NOMO-1 (cell line): Measurements from ENCODE around the gene NTM.
"Not testable (repeated sequence)": the region's sequence is repeated elsewhere in the genome, so short reads cannot be mapped to it uniquely, and the experiment has no call there.

ENCODE experiments used
- DNase-seq, 2 experiments: peaks; one replicate each; lab custom pipeline; 2025; ENCODE audit not compliant: unreplicated experiment in 2 of 2; lab: John Stamatoyannopoulos, UW

NTM gene

DNA sequence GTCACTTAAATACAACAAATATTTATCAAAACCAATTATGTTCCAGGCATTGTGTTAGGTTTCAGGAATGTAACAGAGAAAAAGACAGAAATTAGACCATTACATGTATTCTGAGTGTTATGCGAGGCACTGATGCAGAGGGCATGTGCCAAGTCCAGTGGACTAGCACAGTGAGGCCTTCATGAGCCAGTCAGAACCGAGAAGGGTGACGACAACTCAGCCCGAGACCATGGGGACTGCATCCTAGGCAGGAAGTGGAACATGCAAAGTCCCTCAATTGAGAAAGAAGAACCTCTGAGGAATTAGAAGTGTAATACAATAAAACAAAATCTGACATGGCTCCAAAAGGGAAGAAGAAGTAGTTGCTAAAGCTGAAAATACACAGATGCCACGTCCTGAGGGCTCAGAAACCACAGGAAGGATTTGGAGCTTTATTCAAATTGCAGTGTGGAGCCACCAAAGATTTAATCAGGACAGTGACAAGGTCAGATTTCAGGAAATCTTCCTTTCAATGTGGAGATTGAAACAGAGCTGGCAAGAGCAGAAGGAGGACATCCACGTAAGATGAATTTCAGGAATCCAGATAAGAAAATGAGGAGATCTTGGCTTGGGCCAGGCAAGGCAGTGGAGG, 529.6 kb downstream of the NTM start:
- peak; percentile 36 to 59 for DNase-seq

DNA sequence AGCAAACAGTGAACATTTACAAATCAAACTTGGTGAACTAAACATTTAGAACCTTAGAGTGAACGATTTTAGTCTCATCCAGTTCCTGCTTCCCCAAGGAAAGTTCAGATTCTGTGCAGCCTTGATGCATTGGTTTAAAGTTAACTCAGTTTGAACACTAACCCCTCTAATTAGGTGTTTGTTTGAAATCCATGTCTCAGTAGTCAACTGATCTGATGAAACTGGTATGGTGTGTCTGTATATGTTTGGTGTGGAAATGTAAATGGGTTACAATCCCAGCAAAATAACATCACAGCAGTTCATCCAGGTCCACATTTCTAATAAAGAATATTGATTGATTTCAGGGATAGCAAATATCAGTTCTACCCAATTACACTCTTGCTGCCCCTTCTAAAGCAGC, 532.0 kb downstream of the NTM start:
- DNase-seq, result no peak

DNA sequence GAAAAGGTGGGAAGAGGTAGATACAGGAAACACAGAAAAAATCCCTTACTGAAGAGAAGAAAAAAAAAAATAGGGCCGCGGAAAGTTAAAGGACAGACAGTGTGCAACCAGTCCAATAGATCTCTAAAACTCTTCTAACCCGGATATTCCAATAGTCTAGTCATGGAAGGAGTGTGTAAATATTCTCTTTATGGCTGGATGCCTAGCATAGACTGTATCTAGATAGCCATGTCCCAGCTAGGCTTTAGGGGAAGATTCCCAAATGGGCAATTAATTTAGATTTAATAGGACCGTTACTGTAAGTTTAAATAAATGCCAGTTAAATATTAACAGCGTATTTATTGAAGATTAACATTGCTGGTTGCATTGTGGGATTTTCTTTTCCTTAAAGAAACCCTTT, 532.7 kb downstream of the NTM start:
- DNase-seq, result no peak

DNA sequence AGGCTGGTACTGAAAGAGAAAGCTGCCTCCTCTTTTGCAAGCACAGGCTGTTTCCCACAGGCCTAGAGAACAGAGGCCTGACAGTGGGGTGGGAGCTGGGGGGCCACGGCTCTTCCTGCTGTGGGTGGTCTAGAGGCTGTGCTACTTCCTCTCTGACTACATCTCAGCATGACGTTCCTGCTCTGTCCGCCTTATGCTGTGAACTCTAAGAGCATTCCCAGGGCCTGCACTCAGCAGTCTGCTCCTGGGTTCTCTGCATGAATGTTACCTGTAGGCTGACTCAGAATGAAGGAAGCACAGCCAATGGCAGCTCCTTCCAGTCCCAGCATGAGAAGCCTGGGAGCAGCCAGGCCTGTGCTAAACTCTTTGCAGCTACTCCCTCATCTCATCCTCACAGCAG, 534.3 kb downstream of the NTM start:
- no peak for DNase-seq

DNA sequence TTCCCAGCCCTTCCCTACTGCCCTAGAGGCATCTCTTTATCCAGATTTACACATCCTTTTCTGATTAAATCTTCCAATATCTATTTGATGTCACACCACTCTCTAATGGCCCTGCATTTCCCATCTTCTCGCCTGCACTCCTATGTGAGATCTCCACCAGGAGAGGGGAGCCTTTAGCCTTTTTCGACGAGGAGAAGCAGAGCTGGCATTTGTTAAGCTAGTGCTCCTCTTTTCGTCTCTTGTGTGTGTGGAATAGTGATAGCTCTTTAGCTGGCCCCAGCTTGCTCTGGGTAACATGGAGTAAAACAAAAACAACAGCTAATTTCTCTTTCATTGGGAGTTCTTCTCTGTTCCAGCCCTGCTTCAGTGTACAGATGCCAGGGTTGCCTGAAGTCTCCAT, 536.5 kb downstream of the NTM start:
- DNase-seq, result no peak

DNA sequence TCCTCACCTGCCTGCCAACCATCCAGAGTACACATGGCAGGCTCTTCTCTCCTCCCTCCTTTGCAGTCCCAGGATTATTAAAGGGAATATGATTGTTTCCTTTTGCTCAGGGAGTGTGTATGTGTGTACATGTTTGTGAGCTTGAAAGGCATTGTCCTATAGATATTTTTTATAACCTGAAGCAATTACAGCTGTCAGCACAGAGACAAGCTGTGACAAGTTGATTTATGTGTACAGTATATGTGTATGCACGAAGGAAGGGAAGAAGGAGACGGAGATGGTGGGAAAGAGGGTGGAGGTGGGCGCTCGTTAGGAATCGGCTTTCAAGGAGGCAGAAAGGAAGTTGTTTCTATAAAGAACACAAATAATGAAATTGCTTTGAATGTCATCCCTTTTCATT, 537.0 kb downstream of the NTM start:
- no peak for DNase-seq

DNA sequence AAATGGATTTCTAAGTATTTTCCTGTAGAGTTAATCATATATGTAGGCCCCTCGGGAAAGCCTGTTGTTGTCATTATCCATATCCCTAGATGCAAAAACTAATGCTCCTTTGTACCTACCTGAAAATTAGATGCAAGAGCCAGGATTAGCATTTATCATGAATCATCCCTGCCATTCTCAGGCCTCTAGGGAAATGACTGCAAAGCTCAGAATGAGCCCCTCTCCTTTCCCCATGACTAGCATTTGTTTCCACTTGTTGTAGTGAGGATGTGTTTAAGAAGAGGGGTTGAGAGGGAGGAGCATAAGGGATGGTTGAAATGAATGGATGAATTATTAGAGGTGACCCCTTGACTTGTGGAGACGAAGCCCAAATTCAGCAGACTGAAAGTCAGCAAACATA, 537.9 kb downstream of the NTM start:
- DNase-seq, result no peak

DNA sequence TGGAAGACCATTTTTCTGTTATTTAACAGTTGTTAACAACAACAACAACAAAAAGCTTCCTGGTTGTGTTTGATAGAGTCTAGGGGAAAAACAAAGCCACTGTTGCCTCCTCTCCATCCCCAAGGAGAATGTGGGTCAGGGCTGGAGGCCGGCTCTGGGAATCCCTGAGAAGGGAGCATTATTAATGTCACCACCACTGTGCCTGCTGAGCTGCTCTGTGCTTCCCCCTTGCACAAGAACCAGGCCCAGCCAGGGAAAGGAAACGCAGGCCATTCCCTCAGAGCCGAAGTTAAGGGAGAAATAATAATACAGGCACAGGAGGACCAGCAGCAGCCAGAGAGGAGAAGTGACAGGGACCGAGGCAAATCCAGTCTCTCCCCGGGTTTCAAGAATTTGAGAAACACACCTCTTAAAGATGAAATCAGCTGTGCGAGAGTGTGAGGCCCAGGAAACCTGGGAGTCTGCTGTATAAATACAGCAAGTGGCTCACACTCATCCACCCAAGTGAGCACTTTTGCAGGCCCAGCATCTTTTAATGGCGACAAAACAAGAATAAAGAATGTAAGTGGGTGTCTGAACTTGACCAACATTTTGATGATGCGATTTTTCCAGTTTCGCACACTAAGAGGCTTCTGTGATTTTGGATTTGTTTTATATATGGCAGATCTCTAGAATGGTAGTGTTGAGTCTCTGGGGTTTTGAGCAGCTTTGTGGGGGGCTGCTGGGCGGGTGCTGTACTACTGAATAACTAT, 539.2 kb downstream of the NTM start:
- DNase-seq, result no peak

DNA sequence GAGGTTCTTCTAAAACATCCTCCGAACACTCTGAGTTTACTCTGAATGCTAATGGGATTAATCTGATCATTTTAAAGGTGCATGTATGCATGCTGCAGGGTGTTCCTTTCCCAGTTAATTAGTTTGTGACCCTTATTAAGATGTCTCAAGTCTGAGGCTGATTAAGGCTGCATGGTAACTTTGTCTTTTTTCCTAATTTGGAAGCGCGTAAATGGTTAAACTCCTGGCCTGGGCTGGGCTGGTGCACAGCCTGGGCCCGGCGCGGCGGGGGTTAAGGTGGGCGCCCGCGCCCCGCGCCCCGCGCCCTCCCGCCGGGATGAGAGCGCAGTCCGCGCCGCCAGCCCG, 539.7 kb downstream of the NTM start:
- DNase-seq, result no peak

DNA sequence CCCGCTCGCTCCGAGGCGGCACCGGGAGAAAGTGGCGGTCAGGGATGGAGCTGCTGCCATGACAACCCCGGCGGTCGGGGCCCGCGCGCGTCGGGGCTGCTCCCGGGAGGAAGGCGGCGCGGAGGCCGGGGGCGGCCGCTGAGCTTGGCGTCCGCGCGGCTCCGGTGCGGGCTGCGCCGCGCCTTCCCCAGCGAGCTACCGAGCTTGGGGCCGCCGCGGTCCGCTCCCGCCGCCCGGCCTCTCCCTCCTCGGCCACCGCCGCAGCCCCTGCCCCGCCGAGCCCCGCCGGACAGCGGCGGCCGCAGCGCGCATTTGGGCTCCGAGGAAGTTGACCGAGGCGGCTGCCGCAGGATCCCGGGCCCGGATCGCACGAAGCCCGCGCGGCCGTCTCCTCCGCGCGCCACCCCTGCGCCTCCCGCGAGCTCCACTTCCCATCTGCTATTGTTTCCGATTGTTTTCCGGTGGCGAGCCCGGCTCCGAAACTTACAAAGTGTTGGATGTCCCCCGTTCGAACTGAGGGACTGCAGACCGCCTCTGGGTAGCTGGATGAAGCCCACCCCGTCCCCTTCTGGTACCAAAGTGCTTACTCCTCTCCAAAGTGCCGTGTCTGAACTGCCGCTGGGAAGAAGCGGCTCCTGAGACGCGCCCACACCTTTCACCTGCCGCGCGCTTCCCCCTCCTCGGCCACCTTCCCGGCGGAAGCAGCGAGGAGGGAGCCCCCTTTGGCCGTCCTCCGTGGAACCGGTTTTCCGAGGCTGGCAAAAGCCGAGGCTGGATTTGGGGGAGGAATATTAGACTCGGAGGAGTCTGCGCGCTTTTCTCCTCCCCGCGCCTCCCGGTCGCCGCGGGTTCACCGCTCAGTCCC, 540.3 kb downstream of the NTM start:
- peak; percentile 28 to 33 for DNase-seq

DNA sequence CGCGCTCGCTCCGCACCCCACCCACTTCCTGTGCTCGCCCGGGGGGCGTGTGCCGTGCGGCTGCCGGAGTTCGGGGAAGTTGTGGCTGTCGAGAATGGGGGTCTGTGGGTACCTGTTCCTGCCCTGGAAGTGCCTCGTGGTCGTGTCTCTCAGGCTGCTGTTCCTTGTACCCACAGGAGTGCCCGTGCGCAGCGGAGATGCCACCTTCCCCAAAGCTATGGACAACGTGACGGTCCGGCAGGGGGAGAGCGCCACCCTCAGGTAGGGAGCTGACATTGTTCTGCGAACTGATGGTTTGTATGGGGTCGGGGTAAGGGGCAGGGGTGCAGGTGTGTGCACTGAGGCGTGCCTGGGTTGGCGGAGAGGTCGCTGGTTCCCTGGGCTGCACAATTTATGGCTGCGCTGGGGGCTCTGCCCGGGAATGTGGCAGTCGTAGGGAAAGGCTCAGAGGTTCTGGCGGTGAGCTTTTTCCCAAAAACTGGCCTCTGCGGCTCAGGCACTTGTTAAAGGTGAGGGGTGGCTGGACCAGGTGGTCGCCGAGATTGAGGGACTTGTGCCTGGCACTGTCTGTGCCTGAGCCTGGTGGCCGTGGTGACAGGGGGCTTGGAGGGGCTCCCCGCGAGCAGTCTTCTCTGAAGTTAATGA, 541.1 kb downstream of the NTM start:
- not testable (repeated sequence) for DNase-seq

DNA sequence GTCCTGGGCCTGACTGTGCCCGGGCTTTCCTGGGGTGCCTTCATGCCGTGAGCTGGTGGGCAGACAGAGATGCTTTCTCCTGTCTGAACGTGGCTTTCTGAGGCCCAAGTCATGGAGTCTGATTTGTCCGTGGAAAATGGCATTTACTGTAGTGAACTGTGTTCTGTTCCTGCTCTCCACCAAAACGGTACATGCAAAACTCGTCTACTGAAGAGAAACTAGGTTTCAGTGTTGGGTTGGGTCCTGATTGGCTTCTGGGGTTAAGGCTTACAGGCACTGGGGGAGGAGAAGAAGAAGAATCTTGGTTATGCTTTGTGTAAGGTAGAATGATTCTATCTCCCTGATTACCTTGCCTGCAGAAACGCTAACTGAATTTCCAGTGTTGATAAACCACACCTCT, 541.7 kb downstream of the NTM start:
- no peak for DNase-seq

DNA sequence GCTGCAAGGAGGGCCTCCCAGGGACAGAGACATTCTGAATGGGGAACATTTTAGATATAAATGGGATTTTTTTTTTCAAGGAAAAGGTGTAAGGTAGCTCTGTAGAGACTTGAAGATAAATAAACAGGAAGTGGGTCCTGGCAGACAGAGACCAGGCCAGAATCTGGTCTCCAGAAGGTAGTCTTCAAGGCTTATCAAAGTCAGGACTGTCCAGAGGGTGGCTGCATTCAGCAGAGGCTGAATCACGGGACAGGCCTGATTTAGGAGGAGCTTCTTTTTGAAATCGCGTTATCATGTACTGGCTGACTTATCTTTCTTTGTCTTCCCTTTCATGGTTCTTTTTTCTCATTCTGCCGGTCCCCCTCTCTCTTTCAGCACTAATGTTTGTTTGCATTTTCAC, 542.9 kb downstream of the NTM start:
- no peak for DNase-seq

DNA sequence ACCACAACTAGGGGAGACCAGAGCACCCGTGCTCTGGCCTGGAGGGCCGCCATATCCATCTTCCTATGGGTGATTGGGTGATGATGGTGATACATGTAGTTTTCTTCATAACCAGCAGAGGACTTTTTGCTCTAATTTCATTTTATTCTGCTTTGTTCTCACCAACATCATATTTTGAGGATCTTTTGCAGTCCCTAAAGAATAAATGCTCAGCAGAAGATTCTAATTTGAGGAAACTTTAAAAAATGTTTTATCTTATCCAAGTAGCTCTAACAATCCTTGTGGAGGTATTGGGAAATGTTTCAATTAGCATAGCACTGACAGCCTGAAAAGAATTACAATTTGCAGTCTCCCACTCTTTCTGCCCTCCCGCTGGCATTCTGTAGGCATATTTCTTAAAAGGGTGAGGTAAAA, 544.0 kb downstream of the NTM start:
- DNase-seq, result no peak

DNA sequence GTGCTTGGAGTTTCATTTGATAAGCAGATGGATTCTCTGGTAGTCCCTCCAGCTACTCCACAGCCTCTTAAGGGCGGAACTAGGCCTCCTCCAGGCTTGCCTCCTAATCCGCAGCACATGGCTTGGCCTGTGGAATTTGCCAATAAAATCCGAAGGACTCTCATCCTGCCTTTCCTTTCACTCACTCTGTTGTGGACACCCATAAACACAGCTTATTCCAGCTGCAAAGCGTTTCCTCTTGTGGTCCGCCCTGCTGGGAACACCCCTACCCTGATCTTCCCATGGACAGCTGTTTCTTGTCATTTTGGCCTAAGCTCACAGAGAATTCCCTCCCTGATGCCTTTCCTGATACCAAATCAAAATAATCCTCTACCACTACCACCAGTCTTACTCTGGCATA, 546.2 kb downstream of the NTM start:
- DNase-seq, result no peak

DNA sequence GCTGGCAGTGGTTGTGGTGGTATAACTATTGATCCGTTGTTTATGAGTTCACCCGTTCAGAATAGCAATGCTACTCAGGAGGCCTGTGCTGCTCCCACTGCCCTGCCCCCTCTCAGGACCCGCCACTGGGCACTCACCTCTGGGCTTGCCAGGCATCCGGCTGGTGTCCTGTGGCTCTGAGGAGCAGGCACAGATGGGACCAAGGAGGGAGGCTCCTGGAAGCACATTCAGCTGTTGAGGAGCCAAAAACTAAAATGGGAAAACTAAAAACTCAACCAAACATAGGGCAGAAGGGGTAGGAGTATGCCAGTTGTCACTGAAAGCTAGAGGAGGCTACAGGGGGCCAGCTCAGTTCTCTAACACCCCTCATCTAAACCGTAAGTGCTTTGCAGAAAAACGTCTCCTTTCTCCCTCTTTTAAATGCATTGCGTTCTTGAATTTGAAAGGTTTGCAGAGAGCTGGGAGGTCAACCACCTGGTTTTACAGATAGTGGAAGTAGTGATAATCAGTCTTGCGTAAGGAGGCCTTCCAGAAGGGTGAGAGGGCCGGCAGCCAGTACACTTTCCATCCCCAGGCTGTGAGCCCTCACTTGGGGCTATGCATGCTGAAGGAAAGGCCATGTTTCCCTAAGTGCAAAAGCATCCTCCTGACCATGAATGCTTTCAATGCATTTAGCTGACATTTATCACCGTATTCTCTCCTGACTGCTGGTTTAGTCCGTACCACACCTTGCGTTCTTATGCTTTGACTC, 547.4 kb downstream of the NTM start:
- DNase-seq, result peak in 1 of 2 experiments; percentile 5

DNA sequence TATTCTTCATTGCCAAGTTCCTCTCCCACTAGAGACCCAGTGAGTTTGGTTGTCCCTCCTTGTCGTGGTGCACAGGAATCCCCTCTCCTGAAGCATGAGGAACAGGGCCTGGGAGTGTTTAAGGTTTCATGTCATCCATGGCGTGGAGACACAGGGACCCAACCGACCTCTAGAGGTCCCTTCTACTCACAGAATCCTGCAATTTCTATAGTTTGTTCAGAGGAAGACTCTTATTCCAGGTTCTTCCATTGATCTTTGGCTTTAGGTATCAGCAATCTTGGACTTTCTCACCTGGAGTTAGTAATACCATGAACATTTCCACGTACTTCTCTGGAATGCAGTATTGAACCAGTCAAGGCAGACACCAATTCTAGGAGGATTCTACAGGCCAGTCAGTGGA, 548.2 kb downstream of the NTM start:
- no peak for DNase-seq

DNA sequence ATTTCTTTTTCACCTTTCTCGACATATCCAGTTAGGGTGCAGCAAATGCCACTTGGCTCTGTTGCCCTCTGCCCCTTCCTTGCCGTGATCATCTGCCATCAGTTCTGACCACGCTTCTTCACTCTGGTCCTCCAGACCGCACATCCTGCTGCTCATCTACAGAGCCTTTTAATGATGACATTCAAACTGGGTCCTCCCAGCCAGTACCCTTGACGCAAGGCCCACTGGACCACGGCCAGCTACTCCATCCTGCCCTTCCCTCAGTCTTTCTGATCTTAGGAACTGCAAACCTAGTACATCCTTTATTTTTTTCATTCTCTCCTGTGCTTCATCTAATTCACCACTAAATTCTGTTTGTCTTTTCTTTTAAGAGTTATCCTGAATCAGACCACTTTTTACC, 551.8 kb downstream of the NTM start:
- DNase-seq, result no peak

DNA sequence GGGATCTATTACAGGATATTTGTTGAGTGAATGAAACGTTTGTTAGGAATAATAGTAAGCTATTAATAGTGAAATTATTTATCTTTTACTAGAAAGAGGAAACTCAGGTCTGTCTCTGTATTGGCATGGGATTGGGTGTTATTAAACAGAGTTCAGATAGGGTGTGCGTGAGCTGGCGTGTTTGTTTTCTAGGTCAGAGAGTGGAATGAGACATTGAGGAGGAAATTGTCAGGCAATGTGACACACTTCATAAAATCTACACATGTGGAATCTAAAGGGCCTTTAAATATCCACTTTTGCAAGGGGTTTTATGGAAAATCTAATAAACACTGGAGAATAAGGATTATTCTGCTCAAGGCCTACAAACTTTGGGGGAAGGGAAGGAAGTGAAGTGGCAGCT, 552.9 kb downstream of the NTM start:
- DNase-seq, result no peak

DNA sequence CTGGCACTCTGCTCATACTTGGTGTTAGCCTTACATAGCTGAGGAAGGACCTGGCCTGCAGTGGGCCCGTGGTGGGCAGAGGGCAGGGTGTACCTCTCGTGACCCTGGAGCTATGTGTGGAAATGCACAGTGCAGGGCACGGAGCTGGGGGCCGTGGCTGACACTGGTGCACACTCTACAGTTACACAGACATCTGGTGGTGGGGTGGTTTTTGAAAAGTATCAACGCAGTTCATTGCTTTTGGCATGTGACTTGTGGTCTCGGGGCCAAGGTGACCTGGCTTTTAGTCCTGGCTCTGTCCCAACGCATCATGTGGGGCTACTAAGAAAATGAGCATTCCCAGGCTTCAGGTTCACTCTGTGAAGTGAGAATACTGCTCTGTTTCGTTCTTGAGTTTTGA, 553.6 kb downstream of the NTM start:
- DNase-seq, result no peak
